Prostate gland (tissue), 2 donors: ENCODE measurements around the gene RAPH1. TPM values are rescaled to one million over a fixed set of nuclear protein-coding genes. Genes with fewer than 3 reads are reported as not detected.

Source experiments
- DNase-seq: peaks from one replicate; pipeline ENCODE4 v3.0.0-alpha.2; 2019; ENCODE audit warnings: low spot score
- H3K27ac ChIP-seq, 2 donors: fragments of 200-600 bp; sonication (generic); 2 replicates each; pipeline ENCODE4 v1.5.1; 2017 to 2019
- H3K27me3 ChIP-seq: fragments of 200-600 bp; sonication (generic); replicated peaks from 2 replicates; pipeline ENCODE4 v1.5.1; 2019; ENCODE audit not compliant: insufficient read depth
- H3K36me3 ChIP-seq, 2 donors: fragments of 200-600 bp; sonication (generic); 1 replicate in 1 of 2; 2 replicates in 1 of 2; pipeline versions ENCODE4 v1.5.1 to v1.8.1; 2017 to 2019
- H3K4me1 ChIP-seq: fragments of 200-600 bp; sonication (generic); replicated peaks from 2 replicates; pipeline ENCODE4 v1.5.1; 2019
- H3K4me3 ChIP-seq, 2 donors: fragments of 200-600 bp; sonication (generic); 2 replicates each; pipeline ENCODE4 v1.5.1; 2017 to 2019
- H3K9me3 ChIP-seq: fragments of 200-600 bp; sonication (generic); 2 replicates; pipeline ENCODE4 v1.5.1; 2017
- CTCF ChIP-seq, 4 experiments: fragments of 200-600 bp in 2 of 4; fragments of 450-650 bp in 2 of 4; sonication (generic) in 2 of 4; IDR thresholded peaks; 1 replicate in 3 of 4; 2 replicates in 1 of 4; pipeline ENCODE4 v1.5.1; 2016 to 2019; ENCODE audit warnings: antibody characterized with exemption in 4 of 4, mild to moderate bottlenecking in 2 of 4, moderate library complexity in 2 of 4
- POLR2A ChIP-seq: fragments of 450-650 bp; IDR thresholded peaks from one replicate; pipeline ENCODE4 v1.6.1; 2016; ENCODE audit warnings: antibody characterized with exemption, mild to moderate bottlenecking
- POLR2AphosphoS5 ChIP-seq: sonication (generic); formaldehyde crosslinking; IDR thresholded peaks from one replicate; pipeline ENCODE4 v1.6.1; 2017; ENCODE audit warnings: antibody characterized with exemption
- WGBS: methylation state at CpG from one replicate; pipeline ENCODE4 v1.1.5; 2018; 5-methylcytosine and 5-hydroxymethylcytosine counted together
- intact Hi-C: fragments of 100-400 bp; cut with DNase I; formaldehyde crosslinking; loops from one replicate; pipeline ENCODE4 v1.14.2; 2022
- total RNA-seq, 2 donors: library from RNA; depleted of rRNA; stranded (reverse); fragments of >200 nt; gene quantifications; one replicate each; pipeline ENCODE4 v1.1.0, GENCODE V29; 2016

RAPH1 gene
- total RNA-seq, 2 donors from 2014 or later, result 27.6 to 35.0 TPM

GRCh38 chr2:203427061-203427460 lies 108.0 kb downstream of the RAPH1 start:
- TF ChIP-seq POLR2A (no peak), CTCF (IDR thresholded peaks at IDR 0.05) (no peak), POLR2AphosphoS5 (no peak)
- Histone ChIP-seq H3K4me1 (no peaks in the 10 kb centered on the region), H3K27me3 (no peaks in the 10 kb centered on the region), H3K9me3 (no peaks in the 10 kb centered on the region), H3K27ac (no peak overlapping the region), H3K4me3 (no peak overlapping the region), H3K36me3 (no peaks in the 10 kb centered on the region)
- intact Hi-C loops, result no loop called here
- WGBS, result 91% methylated on average over 2 of the region's 2 CpGs
- DNase-seq, result no peak

DNA sequence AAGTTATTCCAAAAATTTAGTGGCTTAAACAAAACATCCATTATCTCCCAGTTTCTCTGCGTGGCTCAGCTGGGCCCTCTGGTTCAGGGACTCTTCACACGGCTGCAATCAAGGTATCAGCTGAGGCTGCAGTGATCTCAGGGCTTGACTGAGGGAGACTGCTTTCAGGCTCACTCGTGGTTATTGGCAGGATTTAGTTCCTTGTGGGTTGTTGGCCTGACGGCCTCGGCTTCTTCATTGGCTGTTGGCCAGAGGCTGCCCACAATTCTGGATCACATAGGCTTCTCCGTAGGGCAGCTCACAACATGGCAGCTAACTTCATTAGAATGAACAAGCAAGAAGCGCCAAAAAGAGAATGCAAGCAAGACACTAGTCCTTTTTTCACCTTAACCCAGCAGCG lies 116.8 kb downstream of the RAPH1 start:
- Histone ChIP-seq H3K36me3 (no peaks in the 10 kb centered on the region), H3K9me3 (no peaks in the 10 kb centered on the region), H3K27me3 (no peaks in the 10 kb centered on the region), H3K27ac (no peak overlapping the region), H3K4me3 (no peak overlapping the region), H3K4me1 (no peaks in the 10 kb centered on the region)
- no peak for TF ChIP-seq CTCF (IDR thresholded peaks at IDR 0.05)
- no peak for TF ChIP-seq POLR2A
- no peak for TF ChIP-seq POLR2AphosphoS5
- intact Hi-C loops, result no loop called here
- WGBS, result 93% methylated on average over 8 of the region's 8 CpGs
- no peak for DNase-seq

DNA sequence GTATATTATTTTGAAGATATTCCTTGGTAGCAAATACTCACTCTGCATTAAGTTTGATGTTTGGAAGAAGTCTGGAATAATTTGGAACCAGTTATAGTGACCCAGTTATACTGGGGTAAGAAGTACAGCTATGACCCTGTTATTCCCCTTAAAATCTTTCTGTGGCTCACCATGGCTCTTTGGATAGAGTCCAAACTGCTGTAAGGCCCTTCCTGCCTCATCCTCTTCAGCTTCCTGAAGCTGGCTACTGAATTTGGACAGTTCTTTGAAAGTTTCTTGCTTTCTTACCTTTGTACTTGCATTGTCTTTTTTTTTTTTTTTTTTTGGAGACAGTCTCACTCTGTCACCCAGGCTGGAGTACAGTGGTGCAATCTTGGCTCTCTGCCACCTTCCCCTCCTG lies 121.3 kb downstream of the RAPH1 start:
- no peak overlapping the region for H3K27ac ChIP-seq
- H3K4me3 ChIP-seq, result no peak overlapping the region
- H3K27me3 ChIP-seq, result no peaks in the 10 kb centered on the region
- no peaks in the 10 kb centered on the region for H3K4me1 ChIP-seq
- no peaks in the 10 kb centered on the region for H3K36me3 ChIP-seq
- DNase-seq, result no peak
- no peak for TF ChIP-seq POLR2AphosphoS5
- TF ChIP-seq CTCF (IDR thresholded peaks at IDR 0.05), result no peak
- TF ChIP-seq POLR2A, result no peak
- intact Hi-C loops, result no loop called here
- H3K9me3 ChIP-seq, result no peaks in the 10 kb centered on the region

GRCh38 chr2:203412546-203413331 lies 122.4 kb downstream of the RAPH1 start:
- no peak for TF ChIP-seq POLR2A
- no peak for TF ChIP-seq POLR2AphosphoS5
- no peak for TF ChIP-seq CTCF (IDR thresholded peaks at IDR 0.05)
- Histone ChIP-seq H3K4me3 (no peak overlapping the region), H3K4me1 (no peaks in the 10 kb centered on the region), H3K27me3 (no peaks in the 10 kb centered on the region), H3K9me3 (no peaks in the 10 kb centered on the region), H3K27ac (no peak overlapping the region), H3K36me3 (no peaks in the 10 kb centered on the region)
- 49% methylated on average over 7 of the region's 7 CpGs for WGBS
- intact Hi-C loops, result no loop called here
- DNase-seq, result no peak

GRCh38 chr2:203407496-203407895 lies 127.6 kb downstream of the RAPH1 start:
- no peak overlapping the region for H3K4me3 ChIP-seq
- TF ChIP-seq POLR2A, result no peak
- no peak for TF ChIP-seq CTCF (IDR thresholded peaks at IDR 0.05)
- TF ChIP-seq POLR2AphosphoS5, result no peak
- no peaks in the 10 kb centered on the region for H3K27me3 ChIP-seq
- no peaks in the 10 kb centered on the region for H3K36me3 ChIP-seq
- no peaks in the 10 kb centered on the region for H3K9me3 ChIP-seq
- no peak for DNase-seq
- intact Hi-C loops, result no loop called here
- H3K4me1 ChIP-seq, result no peaks in the 10 kb centered on the region
- H3K27ac ChIP-seq, result no peak overlapping the region
